Mesenchymal stem cell (in vitro differentiated cells and primary cell): Measurements from ENCODE around the gene ROR2.
A peak's percentile ranks its signal among the peaks of the same experiment; 100 is the strongest.

Experiments
- DNase-seq: peaks from one replicate; pipeline ENCODE4 v3.0.0-alpha.2; 2013
- H2AFZ ChIP-seq: one replicate; pipeline ENCODE4 v1.6.1; 2013; ENCODE audit warnings: low read depth, mild to moderate bottlenecking, control low read depth, inconsistent platforms, low read length, moderate library complexity
- H2AK5ac ChIP-seq: 2 replicates; pipeline ENCODE4 v1.6.1; 2013; ENCODE audit warnings: low read length, moderate library complexity, mild to moderate bottlenecking, inconsistent platforms; ENCODE audit not compliant: severe bottlenecking
- H2BK120ac ChIP-seq: one replicate; pipeline ENCODE4 v1.6.1; 2013; ENCODE audit warnings: low read depth, mild to moderate bottlenecking, inconsistent platforms, low read length, moderate library complexity
- H2BK12ac ChIP-seq, 2 experiments: one replicate each; pipeline ENCODE4 v1.6.1; 2013; ENCODE audit warnings: inconsistent platforms in 2 of 2, low read length in 2 of 2, mild to moderate bottlenecking in 2 of 2, moderate library complexity in 2 of 2, control low read depth in 1 of 2
- H2BK15ac ChIP-seq: one replicate; pipeline ENCODE4 v1.6.1; 2013; ENCODE audit warnings: mild to moderate bottlenecking, low read depth, inconsistent platforms; ENCODE audit not compliant: poor library complexity, severe bottlenecking
- H2BK5ac ChIP-seq: 2 replicates; pipeline ENCODE4 v1.6.1; 2013; ENCODE audit warnings: low read depth, mild to moderate bottlenecking, low read length, control low read depth, inconsistent platforms; ENCODE audit not compliant: poor library complexity, severe bottlenecking
- H3K14ac ChIP-seq, 2 experiments: one replicate each; pipeline ENCODE4 v1.6.1; 2013; ENCODE audit warnings: inconsistent platforms in 2 of 2, low read length in 2 of 2, control low read depth in 1 of 2, mild to moderate bottlenecking in 1 of 2, moderate library complexity in 1 of 2
- H3K18ac ChIP-seq, 2 experiments: one replicate each; pipeline ENCODE4 v1.6.1; 2013; ENCODE audit warnings: inconsistent platforms in 2 of 2, low read length in 2 of 2, control low read depth in 1 of 2, low read depth in 1 of 2, mild to moderate bottlenecking in 1 of 2
- H3K23ac ChIP-seq, 2 experiments: one replicate each; pipeline ENCODE4 v1.6.1; 2013; ENCODE audit warnings: inconsistent platforms in 2 of 2, low read length in 2 of 2, mild to moderate bottlenecking in 2 of 2, moderate library complexity in 2 of 2, control low read depth in 1 of 2
- H3K27ac ChIP-seq: 2 replicates; pipeline ENCODE4 v1.5.1; 2013; ENCODE audit warnings: mild to moderate bottlenecking, moderate library complexity, low read length, control low read depth, inconsistent platforms; ENCODE audit not compliant: poor library complexity, severe bottlenecking
- H3K27me3 ChIP-seq, 2 experiments: 2 replicates each; pipeline versions ENCODE4 v1.6.1 to v1.7.0; 2013; ENCODE audit warnings: low read length in 2 of 2, mild to moderate bottlenecking in 2 of 2, moderate library complexity in 2 of 2, control low read depth in 1 of 2, inconsistent platforms in 1 of 2; ENCODE audit not compliant: control insufficient read depth in 1 of 2, insufficient read depth in 1 of 2
- H3K36me3 ChIP-seq, 2 experiments: 2 replicates each; pipeline versions ENCODE4 v1.6.1 to v1.7.0; 2013; ENCODE audit warnings: low read length in 2 of 2, control low read depth in 1 of 2, inconsistent platforms in 1 of 2, low read depth in 1 of 2, mild to moderate bottlenecking in 1 of 2; ENCODE audit not compliant: insufficient read depth in 2 of 2, control insufficient read depth in 1 of 2
- H3K4ac ChIP-seq, 2 experiments: one replicate each; pipeline ENCODE4 v1.6.1; 2013; ENCODE audit warnings: inconsistent platforms in 2 of 2, low read length in 2 of 2, mild to moderate bottlenecking in 2 of 2, moderate library complexity in 2 of 2, control low read depth in 1 of 2, low read depth in 1 of 2
- H3K4me1 ChIP-seq: 2 replicates; pipeline ENCODE4 v1.6.1; 2013; ENCODE audit warnings: low read depth, low read length, control low read depth; ENCODE audit not compliant: control insufficient read depth, insufficient read depth
- H3K4me2 ChIP-seq: 2 replicates; pipeline ENCODE4 v1.6.1; 2013; ENCODE audit warnings: low read length, mild to moderate bottlenecking, inconsistent platforms; ENCODE audit not compliant: poor library complexity, severe bottlenecking
- H3K4me3 ChIP-seq, 2 experiments: 2 replicates each; pipeline versions ENCODE4 v1.5.1 to v1.7.0; 2013; ENCODE audit warnings: low read length in 2 of 2, mild to moderate bottlenecking in 2 of 2, control low read depth in 1 of 2, low read depth in 1 of 2; ENCODE audit not compliant: insufficient read depth in 1 of 2
- H3K79me1 ChIP-seq: replicated peaks from 2 replicates; pipeline ENCODE4 v1.6.1; 2013; ENCODE audit warnings: mild to moderate bottlenecking, control low read depth, low read length, inconsistent platforms; ENCODE audit not compliant: poor library complexity, severe bottlenecking
- H3K9ac ChIP-seq: 2 replicates; pipeline ENCODE4 v1.7.0; 2013; ENCODE audit warnings: mild to moderate bottlenecking, low read length, moderate library complexity
- H3K9me3 ChIP-seq: 2 replicates; pipeline ENCODE4 v1.7.0; 2013; ENCODE audit warnings: mild to moderate bottlenecking, low read length; ENCODE audit not compliant: control insufficient read depth
- H4K8ac ChIP-seq: one replicate; pipeline ENCODE4 v1.6.1; 2013; ENCODE audit warnings: inconsistent platforms, mild to moderate bottlenecking, low read length, moderate library complexity
- H4K91ac ChIP-seq: one replicate; pipeline ENCODE4 v1.6.1; 2013; ENCODE audit warnings: mild to moderate bottlenecking, low read length, inconsistent platforms
- WGBS: methylation state at CpG from one replicate; pipeline ENCODE4 v1.1.7; 2013; ENCODE audit warnings: mixed read lengths; 5-methylcytosine and 5-hydroxymethylcytosine counted together

ROR2 gene

GRCh38 chr9:91744114-91744513, 205.9 kb downstream of the ROR2 start:
- Histone ChIP-seq H3K14ac (no peak overlapping the region), H2BK15ac (no peak overlapping the region), H2BK5ac (no peak overlapping the region), H3K4me1 (peaks cover 8% of the 10 kb centered on the region), H3K36me3 (peaks cover 0 to 5% of the 10 kb centered on the region in 2 experiments), H3K4me2 (no peak overlapping the region), H2AFZ (no peak overlapping the region), H3K27me3 (no peaks in the 10 kb centered on the region), H3K18ac (no peak overlapping the region), H3K9ac (no peak overlapping the region), H3K4me3 (no peak overlapping the region), H2BK12ac (no peak overlapping the region), H3K27ac (no peak overlapping the region), H2BK120ac (no peak overlapping the region), H4K8ac (no peak overlapping the region), H3K4ac (no peak overlapping the region), H3K23ac (no peak overlapping the region), H4K91ac (no peak overlapping the region), H3K9me3 (no peaks in the 10 kb centered on the region), H3K79me1 (peaks cover 4% of the 10 kb centered on the region), H2AK5ac (no peak overlapping the region)
- no peak for DNase-seq
- WGBS = 95% methylated on average over 3 of the region's 7 CpGs

DNA sequence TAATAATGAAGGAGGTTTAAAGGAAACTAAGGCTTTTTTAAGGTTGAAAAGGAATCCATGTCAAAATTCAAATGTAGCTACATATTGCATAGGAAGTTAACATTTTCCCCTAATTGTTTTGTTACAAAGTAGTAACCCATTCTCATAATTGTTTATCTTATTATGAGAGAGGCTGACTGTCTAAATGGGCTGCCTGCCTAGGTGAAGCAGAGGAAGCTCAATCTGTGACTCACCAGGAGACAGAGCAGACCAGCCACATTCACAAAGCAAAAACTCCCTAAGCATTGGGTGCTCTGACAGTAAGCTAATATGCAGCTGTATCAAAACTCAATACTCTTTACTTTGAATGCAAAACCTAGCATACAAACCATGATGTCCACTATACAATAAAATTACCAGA, 208.5 kb downstream of the ROR2 start:
- H2AFZ ChIP-seq = no peak overlapping the region
- H3K9ac ChIP-seq = no peak overlapping the region
- H2BK120ac ChIP-seq = no peak overlapping the region
- H3K27ac ChIP-seq = no peak overlapping the region
- H3K4ac ChIP-seq = no peak overlapping the region
- peaks cover 1% of the 10 kb centered on the region for H3K4me1 ChIP-seq
- H4K8ac ChIP-seq = no peak overlapping the region
- H3K79me1 ChIP-seq = peaks cover 4% of the 10 kb centered on the region
- H3K9me3 ChIP-seq = no peaks in the 10 kb centered on the region
- no peak overlapping the region for H3K14ac ChIP-seq
- no peak overlapping the region for H3K4me3 ChIP-seq
- H3K4me2 ChIP-seq = no peak overlapping the region
- peaks cover 8 to 15% of the 10 kb centered on the region in 2 experiments for H3K36me3 ChIP-seq
- no peak overlapping the region for H4K91ac ChIP-seq
- no peak overlapping the region for H3K23ac ChIP-seq
- DNase-seq = peak; percentile 62
- H2BK12ac ChIP-seq = no peak overlapping the region
- no peaks in the 10 kb centered on the region for H3K27me3 ChIP-seq
- no peak overlapping the region for H2BK15ac ChIP-seq
- H3K18ac ChIP-seq = no peak overlapping the region
- H2AK5ac ChIP-seq = no peak overlapping the region
- H2BK5ac ChIP-seq = no peak overlapping the region

GRCh38 chr9:91740701-91741100, 209.3 kb downstream of the ROR2 start:
- Histone ChIP-seq H3K79me1 (peaks cover 2% of the 10 kb centered on the region), H2AK5ac (no peak overlapping the region), H2BK120ac (no peak overlapping the region), H2BK15ac (no peak overlapping the region), H3K27me3 (no peaks in the 10 kb centered on the region), H4K91ac (no peak overlapping the region), H2BK12ac (no peak overlapping the region), H3K4ac (no peak overlapping the region), H3K27ac (no peak overlapping the region), H4K8ac (no peak overlapping the region), H3K9me3 (no peaks in the 10 kb centered on the region), H2AFZ (no peak overlapping the region), H3K9ac (peak overlapping the region; percentile 23), H3K4me2 (no peak overlapping the region), H3K14ac (no peak overlapping the region), H3K4me3 (no peak overlapping the region), H3K23ac (no peak overlapping the region), H3K18ac (no peak overlapping the region), H3K4me1 (peaks cover 1% of the 10 kb centered on the region), H2BK5ac (no peak overlapping the region), H3K36me3 (peaks cover 15% of the 10 kb centered on the region in 2 experiments)
- DNase-seq = peak; percentile 52
- 84% methylated on average over 10 of the region's 10 CpGs for WGBS

- no peak overlapping the region for H3K4ac ChIP-seq
- DNase-seq = no peak
- WGBS = 89% methylated on average over 15 of the region's 16 CpGs
Observed at GRCh38 chr9:91736898-91737601, 213.0 kb downstream of the ROR2 start.

More at GRCh38 chr9:91736898-91737601, 213.0 kb downstream of the ROR2 start:
- Histone ChIP-seq H3K36me3 (peaks cover 15 to 39% of the 10 kb centered on the region in 2 experiments), H2AK5ac (no peak overlapping the region), H3K18ac (no peak overlapping the region), H3K79me1 (peaks cover 12% of the 10 kb centered on the region), H3K27me3 (no peaks in the 10 kb centered on the region), H3K9ac (no peak overlapping the region), H3K4me1 (peaks cover 6% of the 10 kb centered on the region), H2BK15ac (no peak overlapping the region), H4K91ac (no peak overlapping the region), H3K27ac (no peak overlapping the region), H3K14ac (no peak overlapping the region), H3K4me3 (no peak overlapping the region), H2BK12ac (no peak overlapping the region), H3K9me3 (no peaks in the 10 kb centered on the region), H2BK5ac (no peak overlapping the region), H2BK120ac (no peak overlapping the region), H3K23ac (no peak overlapping the region), H2AFZ (no peak overlapping the region), H4K8ac (no peak overlapping the region), H3K4me2 (no peak overlapping the region)
